ENCODE measurements around the gene FIBP.
"Not testable (repeated sequence)": the region's sequence is repeated elsewhere in the genome, so short reads cannot be mapped to it uniquely, and the experiment has no call there.

Gene FIBP

GRCh38 chr11:65892661-65893317 lies 4.5 kb upstream of the FIBP start:
- no peak overlapping the region for H3K27ac ChIP-seq
- no peak for TF ChIP-seq ZFX (IDR thresholded peaks at IDR 0.05; ENCODE audit: borderline replicate concordance)
- TF ChIP-seq CTCF (IDR thresholded peaks at IDR 0.05): no peak

GRCh38 chr11:65892137-65892540 lies 3.9 kb upstream of the FIBP start:
- H3K27ac ChIP-seq: not testable (repeated sequence)

DNA sequence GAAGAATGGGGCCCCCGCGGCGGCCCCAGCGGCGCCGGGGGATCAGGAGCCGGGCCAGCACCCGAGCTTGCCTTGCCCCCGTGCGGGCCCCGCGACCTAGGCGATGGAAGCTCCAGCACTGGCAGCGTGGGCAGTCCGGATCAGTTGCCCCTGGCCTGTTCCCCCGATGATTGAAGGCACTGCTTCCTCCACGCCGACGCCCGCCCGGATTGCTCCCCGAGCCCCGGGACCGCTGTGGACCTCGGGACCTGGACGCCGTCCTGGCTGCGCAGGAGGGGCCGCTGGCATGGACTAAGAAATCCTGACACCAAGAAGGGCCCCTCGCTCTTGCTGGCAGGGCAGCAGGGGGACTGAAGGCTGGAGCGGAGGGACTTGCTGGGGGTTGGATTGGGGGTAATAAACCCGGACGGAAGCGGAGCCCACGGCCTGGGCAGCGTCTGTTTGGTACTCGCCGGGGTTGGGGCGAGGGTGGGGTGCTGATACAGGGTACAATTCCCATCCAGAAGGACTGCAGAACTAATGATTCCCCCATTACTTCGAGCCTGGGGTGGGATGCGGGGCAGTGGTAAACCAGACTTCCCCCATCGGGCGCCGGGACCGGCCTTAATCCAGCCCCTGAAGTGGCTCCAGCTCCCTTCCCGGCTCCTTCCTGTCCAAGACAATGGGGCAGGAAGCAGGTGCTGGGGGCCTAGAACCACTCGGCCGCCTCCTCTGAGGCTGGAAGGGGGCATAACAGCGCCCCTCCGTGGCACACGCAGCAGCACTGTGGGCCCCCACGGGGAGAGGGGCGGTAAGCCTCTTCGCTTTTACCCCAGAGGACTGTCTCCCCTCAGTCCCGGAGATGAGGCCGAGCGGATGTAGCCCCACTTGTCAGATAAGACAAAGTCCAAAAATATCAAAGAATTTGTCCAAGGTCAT lies 3.2 kb upstream of the FIBP start:
- TF ChIP-seq CTCF (IDR thresholded peaks at IDR 0.05) (no peak), ZFX (IDR thresholded peaks at IDR 0.05; ENCODE audit: borderline replicate concordance) (no peak)
- H3K27ac ChIP-seq: peak overlapping the region; percentile 82

- TF ChIP-seq ZFX (IDR thresholded peaks at IDR 0.05; ENCODE audit: borderline replicate concordance): no peak
- peak; percentile 29; the same call in 1 of the 2 replicates for TF ChIP-seq CTCF (IDR thresholded peaks at IDR 0.05)
- peak within 1 kb of the TSS; percentile 82 for H3K27ac ChIP-seq
Observed at GRCh38 chr11:65890324-65891218, 2.3 kb upstream of the FIBP start, which contains the start of gene CCDC85B. CCDC85B (plus strand) TSS chr11:65890673; CDS start chr11:65890784, 111 bp downstream.

DNA sequence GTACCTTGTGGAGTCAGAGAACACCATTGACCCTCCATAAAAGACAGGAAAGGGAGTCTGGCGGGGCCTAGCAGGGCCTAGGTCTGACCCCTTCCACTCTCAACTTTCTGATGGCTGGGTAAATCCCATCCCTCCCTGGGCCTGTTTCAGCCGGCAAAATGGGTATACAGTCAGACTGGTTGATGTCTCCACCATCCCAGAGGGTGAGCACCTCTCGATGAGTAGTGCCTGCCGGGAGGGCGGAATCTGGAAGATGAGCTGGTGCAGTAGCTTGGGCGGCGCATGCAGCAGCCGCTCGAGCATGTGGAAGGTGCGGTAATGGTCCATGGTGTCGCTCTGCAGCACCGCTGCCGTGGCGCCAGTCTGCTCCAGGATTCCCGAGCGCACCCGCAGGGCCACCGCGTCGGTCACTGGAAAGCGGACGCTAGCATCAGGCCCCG lies 528 bp downstream of the FIBP start:
- no peak for TF ChIP-seq CTCF (IDR thresholded peaks at IDR 0.05)
- no peak for TF ChIP-seq ZFX (IDR thresholded peaks at IDR 0.05; ENCODE audit: borderline replicate concordance)
- H3K27ac ChIP-seq: peak overlapping the region; percentile 82

DNA sequence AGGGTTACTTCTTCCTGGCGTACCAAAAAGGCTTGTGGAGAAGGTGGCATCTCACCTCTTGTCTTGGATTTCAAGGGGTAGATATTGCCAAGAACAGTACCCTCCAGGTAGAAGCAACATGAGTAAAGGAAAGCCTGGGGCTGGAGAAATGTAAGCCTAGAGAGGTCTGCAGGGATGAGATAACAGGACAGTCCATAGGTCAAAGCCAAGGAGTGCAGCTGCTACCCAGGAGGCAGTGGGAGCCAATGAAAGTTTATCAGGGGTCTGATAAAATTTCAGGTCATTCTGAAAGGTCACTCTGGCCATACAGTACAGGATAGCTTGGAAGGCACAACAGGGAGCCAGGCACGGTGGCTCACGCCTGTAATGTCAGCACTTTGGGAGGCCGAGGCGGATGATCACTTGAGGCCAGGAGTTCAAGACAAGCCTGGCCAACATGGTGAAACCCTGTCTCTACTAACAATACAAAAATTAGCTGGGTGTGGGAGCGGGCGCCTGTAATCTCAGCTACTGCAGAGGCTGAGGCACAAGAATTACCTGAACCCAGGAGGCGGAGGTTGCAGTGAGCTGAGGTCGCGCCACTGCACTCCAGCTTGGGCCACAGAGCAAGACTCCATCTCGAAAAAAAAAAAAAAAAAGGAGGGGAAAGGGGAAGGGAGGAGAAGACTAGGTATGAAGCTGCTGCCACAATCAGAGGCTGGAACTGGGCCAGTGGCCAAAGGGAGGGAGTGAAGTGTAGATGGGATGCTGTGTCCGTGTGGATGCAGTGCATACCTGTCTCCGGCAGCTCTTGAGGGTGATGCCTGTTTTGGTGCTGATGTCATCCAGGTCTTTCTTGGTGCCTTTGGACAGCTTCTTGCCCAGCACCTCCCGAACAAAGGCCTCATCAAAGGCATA lies 1.2 kb downstream of the FIBP start:
- no peak for TF ChIP-seq ZFX (IDR thresholded peaks at IDR 0.05; ENCODE audit: borderline replicate concordance)
- no peak for TF ChIP-seq CTCF (IDR thresholded peaks at IDR 0.05)
- peak overlapping the region; percentile 82 for H3K27ac ChIP-seq
